ENCODE measurements around the gene AURKA.

- no peak for TF ChIP-seq EP300 (IDR thresholded peaks at IDR 0.05; ENCODE audit: borderline replicate concordance)
- TF ChIP-seq YY1 (IDR thresholded peaks at IDR 0.05; ENCODE audit: low read depth): no peak
- no peak for TF ChIP-seq MAX (IDR thresholded peaks at IDR 0.05)
- TF ChIP-seq TAF1 (IDR thresholded peaks at IDR 0.05; ENCODE audit: low read depth): no peak
- TF ChIP-seq CEBPB (IDR thresholded peaks at IDR 0.05): no peak
- no peak for TF ChIP-seq EGR1 (IDR thresholded peaks at IDR 0.05)
- TF ChIP-seq RAD21 (IDR thresholded peaks at IDR 0.05; ENCODE audit: low read depth): no peak
These were observed 2.2 kb downstream of the AURKA start for GRCh38 chr20:56389807-56390206.

All from Ishikawa (cell line).